ENCODE measurements around the gene CHD5.

CHD5 gene

GRCh38 chr1:6162773-6163172, 17.3 kb downstream of the CHD5 start:
- no peak for TF ChIP-seq CTCF (IDR thresholded peaks at IDR 0.05; ENCODE audit: low read depth, low read length, missing control alignments)
- no peak for DNase-seq (ENCODE audit: extremely low read depth, low read depth)
- H3K4me3 ChIP-seq (replicated peaks; ENCODE audit: low read depth, low read length) = no peak overlapping the region

- no peak overlapping the region for H3K4me3 ChIP-seq (replicated peaks; ENCODE audit: low read depth, low read length)
- no peak for TF ChIP-seq CTCF (IDR thresholded peaks at IDR 0.05; ENCODE audit: low read depth, low read length, missing control alignments)
- DNase-seq (ENCODE audit: extremely low read depth, low read depth) = no peak
Observed at GRCh38 chr1:6162341-6162740, 17.8 kb downstream of the CHD5 start.

GRCh38 chr1:6158181-6158580, 21.9 kb downstream of the CHD5 start:
- no peak for TF ChIP-seq CTCF (IDR thresholded peaks at IDR 0.05; ENCODE audit: low read depth, low read length, missing control alignments)
- no peak overlapping the region for H3K4me3 ChIP-seq (replicated peaks; ENCODE audit: low read depth, low read length)
- no peak for DNase-seq (ENCODE audit: extremely low read depth, low read depth)

- no peak overlapping the region for H3K4me3 ChIP-seq (replicated peaks; ENCODE audit: low read depth, low read length)
- no peak for TF ChIP-seq CTCF (IDR thresholded peaks at IDR 0.05; ENCODE audit: low read depth, low read length, missing control alignments)
Observed at GRCh38 chr1:6157528-6158174, 22.5 kb downstream of the CHD5 start.

GRCh38 chr1:6157132-6157527, 23.0 kb downstream of the CHD5 start:
- DNase-seq (ENCODE audit: extremely low read depth, low read depth) = no peak

More at GRCh38 chr1:6157528-6158174, 22.5 kb downstream of the CHD5 start:
- no peak for DNase-seq (ENCODE audit: extremely low read depth, low read depth)

GRCh38 chr1:6154525-6155319, 25.4 kb downstream of the CHD5 start:
- DNase-seq (ENCODE audit: extremely low read depth, low read depth) = no peak
- no peak for TF ChIP-seq CTCF (IDR thresholded peaks at IDR 0.05; ENCODE audit: low read depth, low read length, missing control alignments)

More at GRCh38 chr1:6157132-6157527, 23.0 kb downstream of the CHD5 start:
- TF ChIP-seq CTCF (IDR thresholded peaks at IDR 0.05; ENCODE audit: low read depth, low read length, missing control alignments) = no peak
- H3K4me3 ChIP-seq (replicated peaks; ENCODE audit: low read depth, low read length) = no peak overlapping the region

More at GRCh38 chr1:6154525-6155319, 25.4 kb downstream of the CHD5 start:
- no peak overlapping the region for H3K4me3 ChIP-seq (replicated peaks; ENCODE audit: low read depth, low read length)
